IMR-90 (cell line): ENCODE data around the gene KL. TPM values are rescaled to one million over a fixed set of nuclear protein-coding genes. Genes with fewer than 3 reads are reported as not detected.

Experiments
- ATAC-seq: fragments of 200-7000 bp; cut with Tn5 transposase; 2 replicates; pipeline ENCODE4 v1.9.1; 2020; ENCODE audit warnings: low read depth, mild to moderate bottlenecking, moderate library complexity
- BruUV-seq: library from RNA; stranded (reverse); fragments of 400-500 nt; replicated peaks from 2 replicates; lab custom pipeline; 2021; lab: Mats Ljungman, UMichigan
- CTCF ChIA-PET: fragments of 300-600 bp; formaldehyde crosslinking; extraction: SDS; loops from one replicate; lab custom pipeline; 2021; ENCODE audit warnings: antibody characterized with exemption; lab: Yijun Ruan, JAX
- POLR2A ChIA-PET: fragments of 300-600 bp; sonication (Branson Sonifier 250); formaldehyde crosslinking; loops from one replicate; lab custom pipeline; 2022; ENCODE audit warnings: antibody characterized with exemption; ENCODE audit not compliant: unreplicated experiment; lab: Charles Lee
- DNase-seq: peaks from one replicate; pipeline ENCODE4 v3.0.0; 2013
- H2AFZ ChIP-seq: replicated peaks from 2 replicates; pipeline ENCODE3; 2013; ENCODE audit warnings: low read length, mild to moderate bottlenecking; ENCODE audit not compliant: poor library complexity
- H2AK5ac ChIP-seq: 2 replicates; pipeline ENCODE4 v1.6.1; 2013; ENCODE audit warnings: low read depth, low read length, inconsistent platforms
- H2AK9ac ChIP-seq: replicated peaks from 2 replicates; pipeline ENCODE3; 2013; ENCODE audit warnings: mild to moderate bottlenecking, low read depth, low read length, moderate library complexity; ENCODE audit not compliant: poor library complexity
- H2BK120ac ChIP-seq: 2 replicates; pipeline ENCODE4 v1.6.1; 2013; ENCODE audit warnings: low read depth, low read length, inconsistent platforms
- H2BK15ac ChIP-seq: 3 replicates; pipeline ENCODE4 v1.6.1; 2013; ENCODE audit warnings: low read depth, low read length, inconsistent platforms
- H2BK20ac ChIP-seq: 2 replicates; pipeline ENCODE4 v1.6.1; 2013; ENCODE audit warnings: low read depth, mild to moderate bottlenecking, inconsistent platforms, low read length, moderate library complexity
- H2BK5ac ChIP-seq: 2 replicates; pipeline ENCODE4 v1.6.1; 2013; ENCODE audit warnings: mild to moderate bottlenecking, low read depth, low read length, inconsistent platforms; ENCODE audit not compliant: poor library complexity, severe bottlenecking
- H3K14ac ChIP-seq: replicated peaks from 2 replicates; pipeline ENCODE4 v1.6.1; 2013; ENCODE audit warnings: low read depth, low read length, inconsistent platforms
- H3K18ac ChIP-seq: 2 replicates; pipeline ENCODE4 v1.6.1; 2013; ENCODE audit warnings: low read depth, low read length, control low read depth
- H3K23ac ChIP-seq: 2 replicates; pipeline ENCODE4 v1.6.1; 2013; ENCODE audit warnings: low read depth, low read length, inconsistent platforms
- H3K27ac ChIP-seq: 2 replicates; pipeline ENCODE4 v1.5.1; 2013; ENCODE audit warnings: mild to moderate bottlenecking, control low read depth, low read length; ENCODE audit not compliant: insufficient read depth
- H3K27me3 ChIP-seq: 2 replicates; pipeline ENCODE4 v1.6.1; 2013; ENCODE audit warnings: low read length; ENCODE audit not compliant: control insufficient read depth, insufficient read depth
- H3K36me3 ChIP-seq: 2 replicates; pipeline ENCODE4 v1.6.1; 2013; ENCODE audit warnings: low read length, mixed read lengths; ENCODE audit not compliant: control insufficient read depth, insufficient read depth
- H3K4ac ChIP-seq: 2 replicates; pipeline ENCODE4 v1.6.1; 2013; ENCODE audit warnings: low read depth, low read length, inconsistent platforms
- H3K4me1 ChIP-seq: 2 replicates; pipeline ENCODE4 v1.6.1; 2013; ENCODE audit warnings: low read length, mixed read lengths; ENCODE audit not compliant: control insufficient read depth, insufficient read depth
- H3K4me2 ChIP-seq: 2 replicates; pipeline ENCODE4 v1.6.1; 2013; ENCODE audit warnings: low read depth, mild to moderate bottlenecking, control low read depth, low read length, moderate library complexity
- H3K4me3 ChIP-seq: 2 replicates; pipeline ENCODE4 v1.5.1; 2013; ENCODE audit warnings: low read depth, mild to moderate bottlenecking, control low read depth, low read length, moderate library complexity; ENCODE audit not compliant: insufficient read depth
- H3K56ac ChIP-seq: 2 replicates; pipeline ENCODE4 v1.6.1; 2013; ENCODE audit warnings: low read length, inconsistent platforms; ENCODE audit not compliant: insufficient read depth; ENCODE audit errors: extremely low read depth
- H3K79me1 ChIP-seq, 2 experiments: 2 replicates each; pipeline ENCODE4 v1.6.1; 2013; ENCODE audit warnings: low read length in 2 of 2, inconsistent platforms in 1 of 2, low read depth in 1 of 2
- H3K9ac ChIP-seq: 2 replicates; pipeline ENCODE4 v1.6.1; 2013; ENCODE audit warnings: low read depth, low read length, control low read depth
- H3K9me1 ChIP-seq: 2 replicates; pipeline ENCODE4 v1.6.1; 2013; ENCODE audit warnings: low read length, inconsistent platforms; ENCODE audit not compliant: insufficient read depth
- H3K9me3 ChIP-seq: 2 replicates; pipeline ENCODE4 v1.6.1; 2013; ENCODE audit warnings: low read length; ENCODE audit not compliant: control insufficient read depth, insufficient read depth
- H4K20me1 ChIP-seq: 2 replicates; pipeline ENCODE4 v1.6.1; 2013; ENCODE audit warnings: low read length, inconsistent platforms; ENCODE audit not compliant: insufficient read depth
- H4K5ac ChIP-seq: 2 replicates; pipeline ENCODE4 v1.6.1; 2013; ENCODE audit warnings: mild to moderate bottlenecking, low read depth, low read length, control low read depth
- H4K8ac ChIP-seq, 2 experiments: 2 replicates each; pipeline ENCODE4 v1.6.1; 2013; ENCODE audit warnings: low read depth in 2 of 2, low read length in 2 of 2, control low read depth in 1 of 2, inconsistent platforms in 1 of 2
- H4K91ac ChIP-seq: 2 replicates; pipeline ENCODE4 v1.6.1; 2013; ENCODE audit warnings: low read depth, low read length, inconsistent platforms; ENCODE audit not compliant: insufficient read depth
- BHLHE40 ChIP-seq: fragments of 150-350 bp; IDR thresholded peaks from 2 replicates; pipeline ENCODE4 v1.6.1; 2016; ENCODE audit warnings: mild to moderate bottlenecking, low read depth, low read length
- CEBPB ChIP-seq: IDR thresholded peaks from 2 replicates; pipeline ENCODE4 v1.6.1; 2012; ENCODE audit warnings: low read depth, low read length, improper control_type of control experiment
- CHD1 ChIP-seq: IDR thresholded peaks from 2 replicates; pipeline ENCODE4 v1.6.1; 2012; ENCODE audit warnings: low read depth, low read length, improper control_type of control experiment
- CTCF ChIP-seq: conservative IDR thresholded peaks from 2 replicates; pipeline ENCODE4 v1.5.1; 2012; ENCODE audit warnings: mild to moderate bottlenecking, low read depth, low read length, improper control_type of control experiment
- ELK1 ChIP-seq: fragments of 150-350 bp; IDR thresholded peaks from 2 replicates; pipeline ENCODE4 v1.6.1; 2016; ENCODE audit warnings: low read depth, mild to moderate bottlenecking, low read length, moderate library complexity, borderline replicate concordance
- FOS ChIP-seq: fragments of 150-350 bp; IDR thresholded peaks from 2 replicates; pipeline ENCODE4 v1.6.1; 2016; ENCODE audit warnings: low read depth, low read length
- MAFK ChIP-seq: IDR thresholded peaks from 2 replicates; pipeline ENCODE4 v1.6.1; 2012; ENCODE audit warnings: low read depth, low read length, improper control_type of control experiment
- MAZ ChIP-seq: IDR thresholded peaks from 2 replicates; pipeline ENCODE4 v1.6.1; 2012; ENCODE audit warnings: low read depth, mild to moderate bottlenecking, low read length, improper control_type of control experiment, moderate library complexity, borderline replicate concordance
- MXI1 ChIP-seq: IDR thresholded peaks from 2 replicates; pipeline ENCODE4 v1.6.1; 2012; ENCODE audit warnings: low read depth, mild to moderate bottlenecking, low read length, moderate library complexity, borderline replicate concordance
- NFE2L2 ChIP-seq: fragments of 150-350 bp; IDR thresholded peaks from 2 replicates; pipeline ENCODE4 v1.6.1; 2016; ENCODE audit warnings: low read depth, mild to moderate bottlenecking, low read length
- POLR2A ChIP-seq: IDR thresholded peaks from 2 replicates; pipeline ENCODE4 v1.6.1; 2012; ENCODE audit warnings: mild to moderate bottlenecking, low read depth, low read length
- RAD21 ChIP-seq: IDR thresholded peaks from 2 replicates; pipeline ENCODE4 v1.6.1; 2012; ENCODE audit warnings: low read length, improper control_type of control experiment
- RCOR1 ChIP-seq: IDR thresholded peaks from 2 replicates; pipeline ENCODE4 v1.6.1; 2012; ENCODE audit warnings: mild to moderate bottlenecking, low read length, improper control_type of control experiment; ENCODE audit not compliant: insufficient replicate concordance
- RFX5 ChIP-seq: IDR thresholded peaks from 2 replicates; pipeline ENCODE4 v1.8.0; 2012; ENCODE audit warnings: low read depth, mild to moderate bottlenecking, low read length, moderate library complexity
- SMC3 ChIP-seq: fragments of 150-350 bp; IDR thresholded peaks from 2 replicates; pipeline ENCODE4 v1.6.1; 2016; ENCODE audit warnings: low read depth, mild to moderate bottlenecking, antibody characterized with exemption, low read length, moderate library complexity
- USF2 ChIP-seq: fragments of 150-350 bp; IDR thresholded peaks from 2 replicates; pipeline ENCODE4 v1.6.1; 2017; ENCODE audit warnings: mild to moderate bottlenecking, antibody characterized with exemption, low read length, low read depth
- WGBS, 2 experiments: methylation state at CpG; one replicate each; pipeline versions ENCODE4 v1.1.5 to v1.1.7; 2013; ENCODE audit warnings: missing lambda C conversion rate in 2 of 2; ENCODE audit not compliant: insufficient read length in 1 of 2; ENCODE audit errors: extremely low coverage in 2 of 2; 5-methylcytosine and 5-hydroxymethylcytosine counted together
- dilution Hi-C: fragments of 300-500 bp; cut with HindIII; formaldehyde crosslinking; loops from one replicate; pipeline ENCODE4 v1.14.3; 2018; ENCODE audit warnings: low sequenced_read_pairs; ENCODE audit not compliant: unreplicated experiment
- in situ Hi-C: fragments of 300-500 bp; cut with MboI; formaldehyde crosslinking; loops from 3 replicates; pipeline ENCODE4 v1.14.3; 2019; ENCODE audit warnings: low sequenced_read_pairs, inconsistent platforms, mixed read lengths
- intact Hi-C: fragments of 100-400 bp; cut with micrococcal nuclease; formaldehyde crosslinking; loops from 2 replicates; pipeline ENCODE4 v1.10.0; 2022
- polyA plus RNA-seq, 3 experiments: library from polyadenylated mRNA; depleted of rRNA; stranded (reverse); fragments of >200 nt; gene quantifications; 2 replicates each; pipeline ENCODE4 v1.2.3, GENCODE V29; 2012; ENCODE audit warnings: low replicate concordance in 1 of 3
- total RNA-seq: library from RNA; depleted of rRNA; stranded (reverse); fragments of >200 nt; gene quantifications from 2 replicates; pipeline ENCODE4 v1.2.3, GENCODE V29; 2012

Gene KL
- total and polyA plus RNA-seq, 2 of the 4 experiments (the other 2 are of a cell fraction), result not detected

DNA sequence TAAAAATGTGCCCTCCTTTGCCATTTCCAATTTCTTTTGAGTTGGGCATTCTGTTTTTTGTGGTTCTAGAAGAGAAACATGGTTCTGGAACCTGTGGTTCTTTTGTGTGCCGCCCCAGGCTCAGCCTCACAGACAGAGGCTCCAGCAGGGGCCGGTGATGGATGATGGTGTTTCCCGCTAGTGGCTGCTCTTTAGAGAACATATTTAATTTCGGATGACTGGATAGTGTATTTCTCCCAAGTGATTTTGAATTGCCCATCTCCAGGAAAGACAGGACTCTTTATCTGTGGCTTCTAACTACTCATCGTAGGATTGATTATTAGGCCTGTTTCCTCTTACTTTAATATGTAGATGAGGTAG, 75.2 kb downstream of the KL start:
- Histone ChIP-seq H3K4me3 (no peak overlapping the region), H3K9me3 (no peaks in the 10 kb centered on the region), H3K4ac (no peak overlapping the region), H3K9me1 (no peaks in the 10 kb centered on the region), H2BK20ac (no peak overlapping the region), H4K8ac (no peak overlapping the region), H4K5ac (no peak overlapping the region), H4K20me1 (no peaks in the 10 kb centered on the region), H3K27me3 (no peaks in the 10 kb centered on the region), H3K4me2 (no peak overlapping the region), H3K4me1 (no peaks in the 10 kb centered on the region), H2BK120ac (no peak overlapping the region), H3K14ac (no peak overlapping the region), H2AK5ac (no peak overlapping the region), H3K9ac (no peak overlapping the region), H2AK9ac (no peak overlapping the region), H3K18ac (no peak overlapping the region), H3K36me3 (no peaks in the 10 kb centered on the region), H2BK5ac (no peak overlapping the region), H3K56ac (no peak overlapping the region), H2BK15ac (no peak overlapping the region), H3K23ac (no peak overlapping the region), H4K91ac (no peak overlapping the region), H2AFZ (no peak overlapping the region), H3K79me1 (no peaks in the 10 kb centered on the region), H3K27ac (no peak overlapping the region)
- intact Hi-C loops, result no loop called here
- TF ChIP-seq MXI1 (no peak), RCOR1 (no peak), SMC3 (no peak), CEBPB (no peak), NFE2L2 (no peak), RFX5 (no peak), POLR2A (no peak), ELK1 (no peak), MAZ (no peak), MAFK (no peak), BHLHE40 (no peak), FOS (no peak), CTCF (no peak), RAD21 (no peak), USF2 (no peak), CHD1 (no peak)
- WGBS, 2 experiments, result no CpG with 5 or more reads among the region's 5 CpGs
- ChIA-PET POLR2A (no interaction called here), CTCF (no interaction called here)
- ATAC-seq (no peak), DNase-seq (no peak)
- dilution Hi-C loops, result no loop called here
- no TSS peak for BruUV-seq
- in situ Hi-C loops, result no loop called here
